HG02943 (cell line): ENCODE results near the gene VPS39.

Experiments used
- ATAC-seq: cut with Tn5 transposase; IDR thresholded peaks from one replicate; pipeline ENCODE4 v1.9.1; 2021; ENCODE audit warnings: mild to moderate bottlenecking, low read depth, moderate library complexity; ENCODE audit not compliant: unreplicated experiment

The VPS39 gene

GRCh38 chr15:42133356-42133755 is 74.7 kb downstream of the VPS39 start:
- no peak for ATAC-seq

DNA sequence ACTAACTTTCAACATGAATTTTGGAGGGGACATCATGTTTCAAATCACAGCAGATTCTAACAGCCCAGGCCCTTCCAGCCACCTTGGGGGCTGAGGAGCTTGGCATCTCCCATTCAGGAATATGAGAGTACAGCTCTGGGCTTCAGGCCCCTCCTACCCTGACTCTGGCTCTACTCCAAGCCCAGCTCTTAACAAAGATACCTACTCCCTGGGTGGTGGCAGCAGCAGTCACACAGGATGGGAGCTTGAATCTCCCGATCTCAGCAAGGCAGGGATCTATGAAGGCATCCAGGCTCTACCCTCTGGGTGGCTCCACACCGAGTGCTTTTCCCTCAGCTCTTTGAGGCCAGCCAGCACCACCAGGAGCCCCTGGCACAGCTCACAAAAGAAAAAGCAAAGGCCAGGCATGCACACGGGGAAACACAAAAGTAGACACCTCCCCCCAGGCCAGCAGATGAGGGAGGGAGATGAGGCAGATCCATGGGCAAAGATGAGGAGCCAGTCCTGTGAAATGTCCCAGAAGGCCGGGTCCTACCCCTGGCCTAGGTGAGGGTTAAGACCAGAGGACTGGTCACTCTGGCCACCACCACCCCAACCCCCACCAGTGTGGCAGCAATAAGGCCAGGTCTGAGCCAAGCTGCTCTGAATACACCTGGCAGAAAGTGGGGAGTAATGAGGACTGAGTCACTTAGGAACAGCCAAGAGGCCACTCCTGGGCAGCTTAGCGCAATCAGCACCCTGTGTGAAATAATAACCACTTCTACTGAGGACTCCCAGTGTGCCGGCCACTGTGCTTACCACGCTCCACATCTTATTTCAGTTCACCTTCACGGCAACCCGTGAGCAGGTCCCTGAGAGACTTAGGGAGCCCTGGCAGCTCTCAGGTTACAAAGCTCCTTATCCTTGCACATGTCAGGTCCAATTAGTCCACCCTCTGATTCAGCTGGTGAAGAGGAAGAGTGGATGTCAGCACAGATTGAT is 76.0 kb downstream of the VPS39 start:
- no peak for ATAC-seq

DNA sequence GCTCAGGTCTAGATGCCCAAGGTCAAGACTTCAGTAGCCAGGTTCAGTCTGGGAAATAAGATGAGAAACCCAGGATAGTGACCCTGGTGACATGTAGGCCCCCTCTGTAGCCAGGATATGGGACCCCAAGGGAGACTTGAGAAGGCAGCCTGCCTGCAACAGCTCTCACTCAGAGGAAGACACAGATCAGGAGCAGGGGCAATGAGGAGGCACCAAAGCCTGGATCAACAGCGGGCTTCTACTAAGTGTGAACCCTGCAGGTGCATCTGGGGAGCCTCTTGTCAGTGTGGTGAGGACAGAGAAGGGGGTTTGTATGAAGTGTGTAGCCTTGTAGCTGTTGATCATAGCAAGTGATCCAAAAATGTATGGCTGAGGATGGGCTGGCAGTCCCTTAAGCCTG is 77.1 kb downstream of the VPS39 start:
- no peak for ATAC-seq

- no peak for ATAC-seq
Measured at GRCh38 chr15:42130246-42130986, 77.7 kb downstream of the VPS39 start.

GRCh38 chr15:42129364-42129763 is 78.7 kb downstream of the VPS39 start:
- no peak for ATAC-seq

DNA sequence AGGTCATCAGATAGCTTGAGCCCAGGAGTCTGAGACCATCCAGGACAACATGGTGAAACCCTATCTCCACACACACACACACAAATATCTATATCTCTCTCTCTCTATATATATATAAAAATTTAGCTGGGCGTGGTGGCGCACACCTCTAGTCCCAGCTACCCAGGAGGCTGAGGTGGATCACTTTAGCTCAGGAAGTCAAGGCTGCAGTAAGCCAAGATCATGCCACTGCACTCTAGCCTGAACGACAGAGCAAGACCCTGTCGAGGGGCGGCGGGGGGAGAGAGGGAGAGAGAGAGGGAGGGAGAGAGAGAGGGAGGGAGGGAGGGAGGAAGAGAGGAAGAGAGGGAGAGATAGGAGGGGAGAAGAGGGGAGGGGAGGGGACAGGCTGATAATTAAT is 79.6 kb downstream of the VPS39 start:
- ATAC-seq, result no peak

GRCh38 chr15:42123546-42123945 is 84.6 kb downstream of the VPS39 start:
- no peak for ATAC-seq

GRCh38 chr15:42121682-42122081 is 86.4 kb downstream of the VPS39 start:
- no peak for ATAC-seq

DNA sequence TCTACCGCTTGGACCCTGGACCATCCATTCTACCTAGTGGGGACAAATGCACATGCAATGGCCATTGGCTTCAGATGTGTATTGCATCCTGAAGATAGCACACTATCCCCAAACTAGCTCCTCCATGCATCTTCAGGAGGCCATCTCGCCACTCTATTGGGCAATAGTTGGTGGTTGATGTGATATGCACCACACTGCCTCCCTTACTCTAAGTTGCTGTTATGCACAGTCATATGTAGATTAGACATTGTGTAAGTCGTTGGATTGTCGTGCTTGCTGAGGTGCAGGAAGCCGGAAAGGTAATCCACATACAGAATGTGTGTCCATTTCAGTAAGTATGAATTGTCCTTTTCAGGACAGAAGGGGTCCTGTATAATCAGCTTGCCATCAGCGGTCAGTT is 87.1 kb downstream of the VPS39 start:
- ATAC-seq, result no peak

DNA sequence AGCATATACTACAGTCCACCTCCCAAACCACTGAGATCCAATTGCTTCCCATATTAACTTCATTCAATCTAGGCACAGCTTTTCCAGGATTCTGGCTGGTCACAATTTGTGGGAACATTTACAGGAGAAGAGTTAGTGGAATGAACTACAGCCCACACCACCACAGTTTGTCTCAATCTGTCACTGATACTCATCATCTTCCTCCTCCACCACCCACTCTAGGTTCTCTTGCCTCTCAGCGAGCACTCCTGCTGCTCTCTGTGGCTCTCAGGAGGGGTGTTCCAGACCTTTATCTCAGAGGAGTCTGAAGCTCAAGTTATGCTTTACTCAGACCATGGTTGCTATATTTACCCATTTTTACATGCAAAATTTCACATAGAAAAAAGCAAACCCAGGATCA is 87.8 kb downstream of the VPS39 start:
- no peak for ATAC-seq

GRCh38 chr15:42119446-42119760 is 88.7 kb downstream of the VPS39 start:
- no peak for ATAC-seq

DNA sequence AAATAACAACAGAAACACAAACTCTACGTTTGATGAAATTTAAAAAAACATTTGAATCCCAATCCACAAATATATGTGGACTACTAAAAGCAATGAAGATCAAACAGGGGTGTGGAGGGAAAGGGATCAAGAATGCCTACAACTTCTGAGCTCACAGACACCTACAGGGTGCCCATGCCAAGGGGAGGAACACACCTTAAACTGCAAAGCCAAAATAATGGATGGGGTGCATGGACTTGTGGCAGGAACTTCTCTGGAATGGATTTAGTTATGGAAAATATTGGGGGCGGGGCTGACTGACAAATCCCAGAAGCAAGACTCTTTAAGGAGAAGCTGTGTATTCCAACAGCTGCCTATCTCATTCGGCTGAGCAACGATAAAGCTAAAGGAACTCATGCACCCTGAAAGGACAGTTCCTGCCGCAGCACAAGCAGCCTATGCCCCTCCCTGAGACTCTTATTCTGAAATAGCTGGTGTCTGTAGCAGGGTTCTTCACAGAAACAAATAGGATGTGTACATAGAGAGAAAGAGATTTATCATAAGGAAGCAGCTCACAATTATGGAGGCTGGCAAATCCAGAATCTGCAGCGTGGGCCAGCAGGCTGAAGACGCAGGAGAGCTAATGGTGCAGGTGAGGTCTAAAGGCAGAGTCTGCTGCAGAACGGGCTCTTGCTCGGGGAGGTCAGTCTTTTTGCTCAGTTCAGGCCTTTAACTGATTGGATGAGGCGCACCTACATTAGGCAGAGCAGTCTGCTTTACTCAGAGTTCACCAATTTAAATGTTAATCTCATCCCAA is 89.3 kb downstream of the VPS39 start:
- no peak for ATAC-seq

DNA sequence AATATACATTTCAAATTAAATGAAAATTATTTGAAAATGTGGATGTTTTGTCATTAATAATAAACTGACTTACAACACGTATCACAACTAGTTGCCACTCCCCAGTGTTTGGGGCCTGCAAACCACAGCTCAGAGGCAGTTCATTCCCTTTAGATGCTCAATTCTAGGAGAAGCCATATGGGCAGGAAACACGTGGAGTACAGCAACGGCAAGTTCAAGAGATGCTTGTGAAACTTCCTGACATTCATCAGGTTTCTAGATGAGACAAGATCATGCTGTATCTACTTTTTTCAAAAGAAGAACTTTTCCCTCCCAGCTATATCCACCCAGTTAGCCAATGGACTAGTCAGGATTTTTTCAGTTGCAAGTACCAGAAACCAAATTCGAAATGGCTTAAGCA is 96.2 kb downstream of the VPS39 start:
- ATAC-seq, result no peak

GRCh38 chr15:42110367-42110766 is 97.7 kb downstream of the VPS39 start:
- ATAC-seq, result no peak

GRCh38 chr15:42108806-42109205 is 99.3 kb downstream of the VPS39 start:
- ATAC-seq, result no peak
